ENCODE data around the gene TM9SF1.

Gene TM9SF1

GRCh38 chr14:24172261-24172860 lies 22.9 kb downstream of the TM9SF1 start:
- H3K27me3 Mint-ChIP-seq = no peaks in the 10 kb centered on the region
- H3K27ac Mint-ChIP-seq = peak overlapping the region; percentile 45
- peaks cover 53% of the 10 kb centered on the region for H3K36me3 Mint-ChIP-seq
- no peak for DNase-seq
- H3K4me1 Mint-ChIP-seq = peaks cover 43% of the 10 kb centered on the region
- H3K4me3 Mint-ChIP-seq = peak overlapping the region; percentile 71
- CTCF ChIA-PET = no interaction called here
- no peaks in the 10 kb centered on the region for H3K9me3 Mint-ChIP-seq

GRCh38 chr14:24171422-24172260 lies 23.6 kb downstream of the TM9SF1 start, which contains the start of gene REC8:
REC8 (plus strand) TSS chr14:24172080; CDS start chr14:24172553, 473 bp downstream.
- H3K36me3 Mint-ChIP-seq = peaks cover 52% of the 10 kb centered on the region
- H3K9me3 Mint-ChIP-seq = no peaks in the 10 kb centered on the region
- CTCF ChIA-PET = interaction anchor here (0.7 kb wide), 2 partner anchors 10 to 1041 kb away, joined by 3 read pairs; partner anchors contain the start of gene IRF9
- H3K27me3 Mint-ChIP-seq = no peaks in the 10 kb centered on the region
- peak within 1 kb of the TSS; percentile 71 for H3K4me3 Mint-ChIP-seq
- H3K4me1 Mint-ChIP-seq = peaks cover 49% of the 10 kb centered on the region
- DNase-seq = peak; percentile 81
- H3K27ac Mint-ChIP-seq = peak within 1 kb of the TSS; percentile 85

- H3K27ac Mint-ChIP-seq = peak overlapping the region; percentile 47
- no peaks in the 10 kb centered on the region for H3K27me3 Mint-ChIP-seq
- H3K36me3 Mint-ChIP-seq = peaks cover 72% of the 10 kb centered on the region
- CTCF ChIA-PET = no interaction called here
- no peak overlapping the region for H3K4me3 Mint-ChIP-seq
- no peak for DNase-seq
- peaks cover 74% of the 10 kb centered on the region for H3K4me1 Mint-ChIP-seq
- H3K9me3 Mint-ChIP-seq = no peaks in the 10 kb centered on the region
Observed at GRCh38 chr14:24167469-24168114, 27.6 kb downstream of the TM9SF1 start.

- Mint-ChIP-seq H3K9me3 (no peaks in the 10 kb centered on the region), H3K4me1 (peaks cover 72% of the 10 kb centered on the region), H3K36me3 (peaks cover 79% of the 10 kb centered on the region), H3K27me3 (peaks cover 5% of the 10 kb centered on the region), H3K27ac (no peak overlapping the region), H3K4me3 (no peak overlapping the region)
- CTCF ChIA-PET = interaction anchor here (1.3 kb wide), 1 partner anchor 15 kb away, joined by 3 read pairs; no protein-coding TSS in a partner anchor
- DNase-seq = no peak
Observed at GRCh38 chr14:24165785-24166184, 29.5 kb downstream of the TM9SF1 start.

GRCh38 chr14:24164518-24164991 lies 30.7 kb downstream of the TM9SF1 start:
- Mint-ChIP-seq H3K4me1 (peaks cover 76% of the 10 kb centered on the region), H3K4me3 (peak overlapping the region; percentile 29), H3K36me3 (peaks cover 81% of the 10 kb centered on the region), H3K27me3 (peaks cover 6% of the 10 kb centered on the region), H3K9me3 (no peaks in the 10 kb centered on the region), H3K27ac (peak overlapping the region; percentile 70)
- no peak for DNase-seq
- CTCF ChIA-PET = interaction anchor here (0.8 to 1.3 kb wide), 3 partner anchors 13 to 133 kb away, joined by 3 to 4 read pairs (median 3); no protein-coding TSS in a partner anchor

GRCh38 chr14:24162093-24162492 lies 33.1 kb downstream of the TM9SF1 start:
- no peak for DNase-seq
- Mint-ChIP-seq H3K9me3 (no peaks in the 10 kb centered on the region), H3K27me3 (peaks cover 6% of the 10 kb centered on the region), H3K36me3 (peaks cover 84% of the 10 kb centered on the region), H3K27ac (peak overlapping the region; percentile 99), H3K4me1 (peaks cover 67% of the 10 kb centered on the region), H3K4me3 (peak overlapping the region; percentile 97)
- CTCF ChIA-PET = interaction anchor here (0.9 to 3.2 kb wide), 14 partner anchors 9 to 135 kb away, joined by 3 to 67 read pairs (median 6); partner anchors contain the start of genes DCAF11, EMC9, NRL and PSME1

- peak within 1 kb of the TSS; percentile 97 for H3K4me3 Mint-ChIP-seq
- CTCF ChIA-PET = interaction anchor here (0.6 to 3.2 kb wide), 27 partner anchors 9 to 136 kb away, joined by 3 to 67 read pairs (median 6); partner anchors contain the start of genes CARMIL3, DCAF11, EMC9 and IPO4
- peaks cover 6% of the 10 kb centered on the region for H3K27me3 Mint-ChIP-seq
- peaks cover 63% of the 10 kb centered on the region for H3K4me1 Mint-ChIP-seq
- DNase-seq = peak; percentile 98
- peaks cover 80% of the 10 kb centered on the region for H3K36me3 Mint-ChIP-seq
- H3K27ac Mint-ChIP-seq = peak within 1 kb of the TSS; percentile 99
- H3K9me3 Mint-ChIP-seq = no peaks in the 10 kb centered on the region
Observed at GRCh38 chr14:24160850-24161804, 34.1 kb downstream of the TM9SF1 start, which contains the start of gene IRF9. IRF9 (plus strand) TSS chr14:24161265; CDS start chr14:24162145, 880 bp downstream.

GRCh38 chr14:24160499-24160849 lies 34.8 kb downstream of the TM9SF1 start:
- no peaks in the 10 kb centered on the region for H3K9me3 Mint-ChIP-seq
- DNase-seq = no peak
- H3K4me1 Mint-ChIP-seq = peaks cover 61% of the 10 kb centered on the region
- peaks cover 81% of the 10 kb centered on the region for H3K36me3 Mint-ChIP-seq
- H3K4me3 Mint-ChIP-seq = no peak overlapping the region
- CTCF ChIA-PET = interaction anchor here (1.0 to 3.2 kb wide), 20 partner anchors 11 to 137 kb away, joined by 3 to 67 read pairs (median 6); partner anchors contain the start of genes DCAF11, EMC9, NRL and PSME1
- H3K27me3 Mint-ChIP-seq = peaks cover 6% of the 10 kb centered on the region
- peak overlapping the region; percentile 99 for H3K27ac Mint-ChIP-seq

GRCh38 chr14:24159777-24160498 lies 35.3 kb downstream of the TM9SF1 start:
- Mint-ChIP-seq H3K4me1 (peaks cover 56% of the 10 kb centered on the region), H3K27me3 (peaks cover 6% of the 10 kb centered on the region), H3K9me3 (no peaks in the 10 kb centered on the region), H3K36me3 (peaks cover 81% of the 10 kb centered on the region), H3K27ac (peak overlapping the region; percentile 99), H3K4me3 (no peak overlapping the region)
- CTCF ChIA-PET = interaction anchor here (1.0 to 3.2 kb wide), 14 partner anchors 11 to 137 kb away, joined by 3 to 67 read pairs (median 8); partner anchors contain the start of genes DCAF11, EMC9, NRL and PSME1
- DNase-seq = no peak

GRCh38 chr14:24157331-24157730 lies 37.9 kb downstream of the TM9SF1 start:
- H3K27me3 Mint-ChIP-seq = peaks cover 6% of the 10 kb centered on the region
- H3K9me3 Mint-ChIP-seq = no peaks in the 10 kb centered on the region
- CTCF ChIA-PET = interaction anchor here (0.7 to 1.4 kb wide), 2 partner anchors 10 to 99 kb away, joined by 3 read pairs; partner anchors contain the start of gene RNF31
- no peak overlapping the region for H3K4me3 Mint-ChIP-seq
- H3K27ac Mint-ChIP-seq = peak overlapping the region; percentile 61
- peaks cover 68% of the 10 kb centered on the region for H3K36me3 Mint-ChIP-seq
- peaks cover 39% of the 10 kb centered on the region for H3K4me1 Mint-ChIP-seq
- no peak for DNase-seq

GRCh38 chr14:24156840-24157239 lies 38.4 kb downstream of the TM9SF1 start:
- peak overlapping the region; percentile 61 for H3K27ac Mint-ChIP-seq
- H3K4me1 Mint-ChIP-seq = peaks cover 37% of the 10 kb centered on the region
- CTCF ChIA-PET = interaction anchor here (0.7 kb wide), 1 partner anchor 9 kb away, joined by 3 read pairs; the partner anchor contains the start of gene RNF31
- no peak for DNase-seq
- H3K9me3 Mint-ChIP-seq = no peaks in the 10 kb centered on the region
- H3K27me3 Mint-ChIP-seq = peaks cover 6% of the 10 kb centered on the region
- H3K4me3 Mint-ChIP-seq = no peak overlapping the region
- H3K36me3 Mint-ChIP-seq = peaks cover 67% of the 10 kb centered on the region

GRCh38 chr14:24155100-24155499 lies 40.1 kb downstream of the TM9SF1 start:
- peak overlapping the region; percentile 7 for H3K27ac Mint-ChIP-seq
- peaks cover 62% of the 10 kb centered on the region for H3K36me3 Mint-ChIP-seq
- H3K4me3 Mint-ChIP-seq = no peak overlapping the region
- H3K9me3 Mint-ChIP-seq = no peaks in the 10 kb centered on the region
- peaks cover 28% of the 10 kb centered on the region for H3K4me1 Mint-ChIP-seq
- no peaks in the 10 kb centered on the region for H3K27me3 Mint-ChIP-seq
- DNase-seq = no peak
- CTCF ChIA-PET = interaction anchor here (0.7 to 1.3 kb wide), 3 partner anchors 46 to 97 kb away, joined by 3 read pairs; partner anchors contain the start of gene MDP1

Data from activated naive CD4-positive, alpha-beta T cell treated with anti-CD3 and anti-CD28 coated beads, Interleukin-2, amount 10 ng/mL, durations not matched to agents 7 days and 5 days (primary cell).